ENCODE measurements around the gene KRT77.

DNA sequence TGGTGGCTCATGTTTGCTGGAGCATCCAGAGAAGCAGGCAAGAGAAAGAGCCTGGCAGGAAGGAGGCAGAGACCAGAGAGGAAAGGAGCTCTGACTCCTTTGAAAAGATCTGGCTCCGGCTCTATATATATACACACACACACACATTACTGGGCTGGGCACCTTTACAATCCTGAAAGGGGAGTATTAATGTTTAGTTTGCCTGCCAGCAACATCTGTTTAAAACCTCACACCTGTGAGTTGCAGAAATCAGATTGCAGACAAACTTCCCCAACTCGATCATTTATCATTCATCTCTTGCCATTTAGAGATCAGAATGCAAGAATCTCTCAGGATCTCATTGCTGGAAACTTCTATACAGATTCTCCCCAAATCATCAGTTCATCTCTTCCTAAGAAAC, at the start of gene KRT77:
- TF ChIP-seq CTCF (IDR thresholded peaks at IDR 0.05; ENCODE audit: low read depth, low read length) (no peak), EZH2phosphoT487 (IDR thresholded peaks at IDR 0.05; ENCODE audit: low read depth) (no peak)

Data from OCI-LY3 (cell line).